OCI-LY3 (cell line): Measurements from ENCODE around the gene TRIM10.
A peak's percentile ranks its signal among the peaks of the same experiment; 100 is the strongest.

Source experiments
- H2AFZ ChIP-seq: fragments of 200-600, 300-600 bp; shearing (Covaris generic); 2 replicates; pipeline ENCODE4 v1.6.0; 2014; ENCODE audit warnings: antibody characterized with exemption, low read depth, low read length
- H3K27ac ChIP-seq: fragments of 200-600, 300-600 bp; sonication (generic); 2 replicates; pipeline ENCODE4 v1.5.1; 2014; ENCODE audit warnings: mild to moderate bottlenecking, low read length, moderate library complexity, mixed read lengths
- H3K27me3 ChIP-seq: fragments of 200-600, 300-600 bp; sonication (generic); 2 replicates; pipeline ENCODE4 v1.6.1; 2014; ENCODE audit warnings: low read depth, low read length, mixed read lengths
- H3K36me3 ChIP-seq: fragments of 200-600, 300-600 bp; sonication (generic); replicated peaks from 2 replicates; pipeline ENCODE3; 2014; ENCODE audit warnings: low read depth, low read length, mixed read lengths
- H3K4me1 ChIP-seq: fragments of 300-600, 200-600 bp; sonication (generic); 2 replicates; pipeline ENCODE4 v1.6.1; 2014; ENCODE audit warnings: low read length, mixed read lengths
- H3K4me2 ChIP-seq: fragments of 200-600, 300-600 bp; sonication (generic); 2 replicates; pipeline ENCODE4 v1.6.1; 2014; ENCODE audit warnings: low read length, mixed read lengths
- H3K4me3 ChIP-seq: fragments of 300-600, 200-600 bp; sonication (generic); 2 replicates; pipeline ENCODE4 v1.5.1; 2014; ENCODE audit warnings: antibody characterized with exemption, mild to moderate bottlenecking, low read length, moderate library complexity
- H3K79me2 ChIP-seq: fragments of 300-600, 200-600 bp; shearing (Covaris generic); 2 replicates; pipeline ENCODE4 v1.6.1; 2014; ENCODE audit warnings: mild to moderate bottlenecking, low read length, mixed read lengths
- H3K9ac ChIP-seq: fragments of 300-600, 200-600 bp; shearing (Covaris generic); 2 replicates; pipeline ENCODE4 v1.6.0; 2014; ENCODE audit warnings: mild to moderate bottlenecking, low read length, moderate library complexity
- H3K9me3 ChIP-seq: fragments of 200-600, 300-600 bp; shearing (Covaris generic); 2 replicates; pipeline ENCODE4 v1.6.1; 2014; ENCODE audit warnings: low read length, mixed read lengths; ENCODE audit not compliant: insufficient read depth
- H4K20me1 ChIP-seq: fragments of 200-600, 300-600 bp; sonication (generic); 2 replicates; pipeline ENCODE4 v1.6.1; 2016; ENCODE audit warnings: low read length, mixed read lengths; ENCODE audit not compliant: insufficient read depth
- EZH2phosphoT487 ChIP-seq: fragments of 200-600 bp; shearing (Covaris generic); IDR thresholded peaks from 2 replicates; pipeline ENCODE4 v1.6.1; 2018; ENCODE audit warnings: antibody characterized with exemption, mixed run types, low read depth
- TF ChIP-seq, protein P1 (sequence below): fragments of 200-600, 300-600 bp; sonication (generic); IDR thresholded peaks from 2 replicates; pipeline ENCODE4 v1.5.1; 2014; ENCODE audit warnings: antibody characterized with exemption, low read length, low read depth

Gene TRIM10

DNA sequence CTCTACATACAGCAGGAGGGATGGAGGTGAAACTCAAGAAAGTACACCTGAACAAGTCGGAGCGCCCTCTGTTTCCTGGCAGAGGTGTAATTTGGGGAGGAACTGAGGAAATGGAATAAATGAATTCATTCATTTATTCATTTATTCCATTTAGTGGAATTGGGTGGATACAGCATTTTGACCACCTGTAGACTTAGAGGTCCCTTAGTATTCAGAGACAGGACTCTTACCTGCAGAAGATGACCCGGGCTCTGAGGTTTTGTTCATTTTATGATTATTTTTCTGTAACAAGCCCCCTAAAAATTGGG, 57.2 kb downstream of the TRIM10 start:
- H3K27ac ChIP-seq = no peak overlapping the region
- H3K4me1 ChIP-seq = peaks cover 26% of the 10 kb centered on the region
- H3K27me3 ChIP-seq = peaks cover 22% of the 10 kb centered on the region
- no peak overlapping the region for H3K4me2 ChIP-seq
- H3K36me3 ChIP-seq = no peaks in the 10 kb centered on the region
- no peak overlapping the region for H2AFZ ChIP-seq
- no peaks in the 10 kb centered on the region for H4K20me1 ChIP-seq
- no peaks in the 10 kb centered on the region for H3K9me3 ChIP-seq
- H3K79me2 ChIP-seq = no peaks in the 10 kb centered on the region
- TF ChIP-seq EZH2phosphoT487 = no peak
- TF ChIP-seq, protein P1, sequence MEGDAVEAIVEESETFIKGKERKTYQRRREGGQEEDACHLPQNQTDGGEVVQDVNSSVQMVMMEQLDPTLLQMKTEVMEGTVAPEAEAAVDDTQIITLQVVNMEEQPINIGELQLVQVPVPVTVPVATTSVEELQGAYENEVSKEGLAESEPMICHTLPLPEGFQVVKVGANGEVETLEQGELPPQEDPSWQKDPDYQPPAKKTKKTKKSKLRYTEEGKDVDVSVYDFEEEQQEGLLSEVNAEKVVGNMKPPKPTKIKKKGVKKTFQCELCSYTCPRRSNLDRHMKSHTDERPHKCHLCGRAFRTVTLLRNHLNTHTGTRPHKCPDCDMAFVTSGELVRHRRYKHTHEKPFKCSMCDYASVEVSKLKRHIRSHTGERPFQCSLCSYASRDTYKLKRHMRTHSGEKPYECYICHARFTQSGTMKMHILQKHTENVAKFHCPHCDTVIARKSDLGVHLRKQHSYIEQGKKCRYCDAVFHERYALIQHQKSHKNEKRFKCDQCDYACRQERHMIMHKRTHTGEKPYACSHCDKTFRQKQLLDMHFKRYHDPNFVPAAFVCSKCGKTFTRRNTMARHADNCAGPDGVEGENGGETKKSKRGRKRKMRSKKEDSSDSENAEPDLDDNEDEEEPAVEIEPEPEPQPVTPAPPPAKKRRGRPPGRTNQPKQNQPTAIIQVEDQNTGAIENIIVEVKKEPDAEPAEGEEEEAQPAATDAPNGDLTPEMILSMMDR = no peak
- no peak overlapping the region for H3K9ac ChIP-seq
- no peak overlapping the region for H3K4me3 ChIP-seq

- peaks cover 22% of the 10 kb centered on the region for H3K27me3 ChIP-seq
Measured at GRCh38 chr6:30102970-30103871, 57.8 kb downstream of the TRIM10 start.

DNA sequence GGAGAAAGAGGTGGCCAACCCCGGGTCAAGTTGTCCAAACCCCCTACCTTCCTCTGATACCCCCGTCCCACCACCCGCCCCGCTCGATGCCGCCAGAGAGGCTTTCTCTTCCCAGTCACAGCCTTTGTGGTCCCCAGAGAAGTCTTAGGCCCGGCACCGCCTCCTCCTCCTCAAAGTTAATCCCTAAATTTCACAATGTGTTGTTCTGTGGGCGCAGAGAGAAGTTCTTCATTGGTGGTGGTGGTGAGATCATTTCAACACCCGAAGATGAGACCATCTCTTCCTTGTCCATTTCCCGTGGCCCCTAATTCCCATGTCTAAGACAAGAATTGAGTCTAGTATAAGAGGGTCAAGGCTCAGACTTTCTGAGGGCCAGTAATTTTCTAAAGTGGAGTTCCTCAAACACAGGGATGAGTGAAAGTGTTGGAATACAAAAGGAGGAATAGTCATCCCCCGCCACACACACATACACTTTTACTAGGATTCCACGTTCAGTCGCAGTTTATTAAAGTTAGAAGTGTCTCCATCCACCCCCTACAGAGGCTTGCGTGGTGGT, 58.5 kb downstream of the TRIM10 start:
- no peaks in the 10 kb centered on the region for H3K36me3 ChIP-seq
- peak overlapping the region; percentile 98 for H3K4me2 ChIP-seq
- no peaks in the 10 kb centered on the region for H3K79me2 ChIP-seq
- peak overlapping the region; percentile 61 for H2AFZ ChIP-seq
- peaks cover 22% of the 10 kb centered on the region for H3K27me3 ChIP-seq
- peaks cover 20% of the 10 kb centered on the region for H3K4me1 ChIP-seq
- H3K9ac ChIP-seq = peak overlapping the region; percentile 40; the same call in 1 of the 2 replicates
- TF ChIP-seq, protein P1 = no peak
- no peak for TF ChIP-seq EZH2phosphoT487
- no peak overlapping the region for H3K27ac ChIP-seq
- peak overlapping the region; percentile 82 for H3K4me3 ChIP-seq
- no peaks in the 10 kb centered on the region for H3K9me3 ChIP-seq
- H4K20me1 ChIP-seq = no peaks in the 10 kb centered on the region

More at GRCh38 chr6:30102970-30103871, 57.8 kb downstream of the TRIM10 start:
- Histone ChIP-seq H3K4me3 (peak overlapping the region; percentile 82), H3K9me3 (no peaks in the 10 kb centered on the region), H4K20me1 (no peaks in the 10 kb centered on the region), H3K4me2 (peak overlapping the region; percentile 98), H3K27ac (no peak overlapping the region), H3K79me2 (no peaks in the 10 kb centered on the region), H3K36me3 (no peaks in the 10 kb centered on the region), H2AFZ (peak overlapping the region; percentile 51), H3K4me1 (peaks cover 21% of the 10 kb centered on the region), H3K9ac (no peak overlapping the region)
- TF ChIP-seq, protein P1 = peak; percentile 67
- no peak for TF ChIP-seq EZH2phosphoT487
